ENCODE measurements around the gene SPARC. TPM values are rescaled to one million over a fixed set of nuclear protein-coding genes. Genes with fewer than 3 reads are reported as not detected.
"Not testable (repeated sequence)": the region's sequence is repeated elsewhere in the genome, so short reads cannot be mapped to it uniquely, and the experiment has no call there.

SPARC gene, protein sequence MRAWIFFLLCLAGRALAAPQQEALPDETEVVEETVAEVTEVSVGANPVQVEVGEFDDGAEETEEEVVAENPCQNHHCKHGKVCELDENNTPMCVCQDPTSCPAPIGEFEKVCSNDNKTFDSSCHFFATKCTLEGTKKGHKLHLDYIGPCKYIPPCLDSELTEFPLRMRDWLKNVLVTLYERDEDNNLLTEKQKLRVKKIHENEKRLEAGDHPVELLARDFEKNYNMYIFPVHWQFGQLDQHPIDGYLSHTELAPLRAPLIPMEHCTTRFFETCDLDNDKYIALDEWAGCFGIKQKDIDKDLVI
- 935 TPM for polyA plus RNA-seq
- long read RNA-seq, donor 1, transcript SPARC-201 (10 exons, 3,701 nt), result major isoform, 96 of 118 reads
- long read RNA-seq, donor 1, partial matches to known transcripts, result 11 of 118 reads
- long read RNA-seq, donor 1, other reads (novel, unspliced or antisense), result 7 of 118 reads
- long read RNA-seq, donor 2, transcript SPARC-201 (10 exons, 3,701 nt), result major isoform, 155 of 226 reads
- long read RNA-seq, donor 2, transcript SPARC-202 (4 exons, 1,598 nt), result minor isoform, 5 of 226 reads
- long read RNA-seq, donor 2, partial matches to known transcripts, result 53 of 226 reads
- long read RNA-seq, donor 2, other reads (novel, unspliced or antisense), result 10 of 226 reads
- long read RNA-seq, donor 3, transcript SPARC-203 (4 exons, 864 nt), result minor isoform, 5 of 219 reads
- long read RNA-seq, donor 3, transcript SPARC-201 (10 exons, 3,701 nt), result major isoform, 157 of 219 reads
- long read RNA-seq, donor 3, partial matches to known transcripts, result 42 of 219 reads
- long read RNA-seq, donor 3, other reads (novel, unspliced or antisense), result 14 of 219 reads
- long read RNA-seq, donor 4, partial matches to known transcripts, result 0 of 3 reads
- long read RNA-seq, donor 4, other reads (novel, unspliced or antisense), result 0 of 3 reads
- long read RNA-seq, donor 5, transcript SPARC-201 (10 exons, 3,701 nt), result major isoform, 122 of 169 reads
- long read RNA-seq, donor 5, partial matches to known transcripts, result 43 of 169 reads
- long read RNA-seq, donor 5, other reads (novel, unspliced or antisense), result 0 of 169 reads
- long read RNA-seq, donor 6, transcript SPARC-201 (10 exons, 3,701 nt), result major isoform, 168 of 253 reads
- long read RNA-seq, donor 6, partial matches to known transcripts, result 51 of 253 reads
- long read RNA-seq, donor 6, other reads (novel, unspliced or antisense), result 27 of 253 reads
- long read RNA-seq, donor 7, transcript SPARC-202 (4 exons, 1,598 nt), result minor isoform, 11 of 214 reads
- long read RNA-seq, donor 7, transcript SPARC-201 (10 exons, 3,701 nt), result major isoform, 120 of 214 reads
- long read RNA-seq, donor 7, partial matches to known transcripts, result 49 of 214 reads
- long read RNA-seq, donor 7, other reads (novel, unspliced or antisense), result 30 of 214 reads
- long read RNA-seq, donor 8, transcript SPARC-201 (10 exons, 3,701 nt), result major isoform, 175 of 330 reads
- long read RNA-seq, donor 8, partial matches to known transcripts, result 100 of 330 reads
- long read RNA-seq, donor 8, other reads (novel, unspliced or antisense), result 45 of 330 reads
- long read RNA-seq, donor 9, transcript SPARC-201 (10 exons, 3,701 nt), result major isoform, 138 of 225 reads
- long read RNA-seq, donor 9, partial matches to known transcripts, result 58 of 225 reads
- long read RNA-seq, donor 9, other reads (novel, unspliced or antisense), result 22 of 225 reads
- long read RNA-seq, donor 10, transcript SPARC-203 (4 exons, 864 nt), result minor isoform, 6 of 196 reads
- long read RNA-seq, donor 10, transcript SPARC-202 (4 exons, 1,598 nt), result minor isoform, 6 of 196 reads
- long read RNA-seq, donor 10, transcript SPARC-201 (10 exons, 3,701 nt), result major isoform, 141 of 196 reads
- long read RNA-seq, donor 10, partial matches to known transcripts, result 32 of 196 reads
- long read RNA-seq, donor 10, other reads (novel, unspliced or antisense), result 11 of 196 reads
- long read RNA-seq, donor 11, transcript SPARC-201 (10 exons, 3,701 nt), result major isoform, 114 of 217 reads
- long read RNA-seq, donor 11, partial matches to known transcripts, result 68 of 217 reads
- long read RNA-seq, donor 11, other reads (novel, unspliced or antisense), result 28 of 217 reads

GRCh38 chr5:151686674-151687407, at the start of gene SPARC:
TSS of gene SPARC (minus strand) at chr5:151686915. CDS start at chr5:151676188, 10,727 bp downstream.
- Histone ChIP-seq H3K27me3 (ENCODE audit: control insufficient read depth, insufficient read depth, low read length) (no peaks in the 10 kb centered on the region), H3K9me3 (ENCODE audit: control insufficient read depth, low read depth, low read length) (no peaks in the 10 kb centered on the region), H3K4me1 (ENCODE audit: control insufficient read depth, insufficient read depth, low read length) (peaks cover 15% of the 10 kb centered on the region), H3K36me3 (ENCODE audit: control insufficient read depth, insufficient read depth, low read length) (peaks cover 6% of the 10 kb centered on the region), H3K4me3 (ENCODE audit: low read length) (peak within 1 kb of the TSS; percentile 68), H3K27ac (ENCODE audit: low read length) (peak within 1 kb of the TSS; percentile 84)
- DNase-seq, result peak; percentile 68 to 73
- 0% methylated on average over 2 of the region's 22 CpGs for WGBS (ENCODE audit: insufficient coverage, low lambda C conversion rate)

GRCh38 chr5:151735646-151736045, 48.9 kb upstream of the SPARC start:
- H3K4me1 ChIP-seq (ENCODE audit: control insufficient read depth, insufficient read depth, low read length), result peaks cover 9% of the 10 kb centered on the region
- H3K9me3 ChIP-seq (ENCODE audit: control insufficient read depth, low read depth, low read length), result no peaks in the 10 kb centered on the region
- DNase-seq, result no peak
- no peak overlapping the region for H3K4me3 ChIP-seq (ENCODE audit: low read length)
- WGBS (ENCODE audit: insufficient coverage, low lambda C conversion rate), result no CpG with 5 or more reads among the region's 1 CpG
- no peak overlapping the region for H3K27ac ChIP-seq (ENCODE audit: low read length)
- H3K36me3 ChIP-seq (ENCODE audit: control insufficient read depth, insufficient read depth, low read length), result peaks cover 2% of the 10 kb centered on the region
- no peaks in the 10 kb centered on the region for H3K27me3 ChIP-seq (ENCODE audit: control insufficient read depth, insufficient read depth, low read length)

DNA sequence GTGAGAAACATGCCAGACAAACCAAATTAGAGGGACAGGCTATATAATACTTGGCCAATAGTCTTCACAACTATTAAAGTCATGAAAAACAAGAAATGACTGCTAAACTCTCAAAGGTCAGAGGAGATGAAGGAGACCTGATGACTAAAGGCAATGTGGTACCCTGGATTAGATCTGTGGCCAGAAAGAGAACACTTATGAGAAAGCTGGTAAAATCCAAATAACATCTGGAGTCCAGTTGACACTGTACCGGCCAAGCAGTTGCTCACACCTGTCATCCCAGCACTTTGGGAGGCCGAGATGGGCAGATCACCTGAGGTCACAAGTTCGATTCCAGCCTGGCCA, 47.3 kb upstream of the SPARC start:
- Histone ChIP-seq H3K27me3 (ENCODE audit: control insufficient read depth, insufficient read depth, low read length) (no peaks in the 10 kb centered on the region), H3K4me1 (ENCODE audit: control insufficient read depth, insufficient read depth, low read length) (no peaks in the 10 kb centered on the region), H3K27ac (ENCODE audit: low read length) (no peak overlapping the region), H3K9me3 (ENCODE audit: control insufficient read depth, low read depth, low read length) (no peaks in the 10 kb centered on the region), H3K36me3 (ENCODE audit: control insufficient read depth, insufficient read depth, low read length) (peaks cover 2% of the 10 kb centered on the region), H3K4me3 (ENCODE audit: low read length) (no peak overlapping the region)
- DNase-seq, result no peak
- WGBS (ENCODE audit: insufficient coverage, low lambda C conversion rate), result no CpG with 5 or more reads among the region's 3 CpGs

DNA sequence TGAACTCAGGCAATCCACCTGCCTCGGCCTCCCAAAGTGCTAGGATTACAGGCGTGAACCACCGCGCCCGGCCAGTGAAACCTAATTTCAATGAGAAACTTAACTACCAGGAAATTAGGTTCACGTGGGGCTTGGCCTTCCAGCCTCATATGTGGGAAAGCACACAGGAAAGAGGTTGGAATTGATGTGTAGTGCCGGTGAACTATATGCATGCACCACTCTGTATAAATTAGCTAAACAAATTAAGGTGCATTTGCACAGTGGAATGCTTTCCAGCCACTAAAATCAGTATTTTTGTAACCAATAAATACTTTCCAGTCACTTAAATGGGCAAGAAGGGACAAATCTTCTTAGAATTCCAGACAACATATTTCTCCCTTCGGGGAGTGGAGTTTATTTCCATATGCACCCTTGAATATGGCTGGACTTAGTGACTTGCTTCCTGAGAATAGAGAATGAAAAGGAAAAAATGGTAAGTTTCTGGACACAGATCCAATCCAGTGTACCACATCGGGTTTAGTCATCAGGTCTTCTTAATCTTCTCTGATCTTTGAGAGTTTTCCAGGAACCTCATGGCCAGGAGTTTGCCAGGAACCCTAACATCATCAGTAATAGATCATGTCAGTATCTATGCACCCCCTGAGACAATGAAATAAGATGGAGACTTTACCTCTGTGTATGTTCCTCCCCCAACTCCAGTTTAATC, 46.8 kb upstream of the SPARC start:
- peaks cover 2% of the 10 kb centered on the region for H3K36me3 ChIP-seq (ENCODE audit: control insufficient read depth, insufficient read depth, low read length)
- DNase-seq, result no peak
- H3K4me1 ChIP-seq (ENCODE audit: control insufficient read depth, insufficient read depth, low read length), result no peaks in the 10 kb centered on the region
- no peaks in the 10 kb centered on the region for H3K27me3 ChIP-seq (ENCODE audit: control insufficient read depth, insufficient read depth, low read length)
- H3K9me3 ChIP-seq (ENCODE audit: control insufficient read depth, low read depth, low read length), result no peaks in the 10 kb centered on the region
- H3K27ac ChIP-seq (ENCODE audit: low read length), result no peak overlapping the region
- H3K4me3 ChIP-seq (ENCODE audit: low read length), result no peak overlapping the region
- no CpG with 5 or more reads among the region's 9 CpGs for WGBS (ENCODE audit: insufficient coverage, low lambda C conversion rate)

DNA sequence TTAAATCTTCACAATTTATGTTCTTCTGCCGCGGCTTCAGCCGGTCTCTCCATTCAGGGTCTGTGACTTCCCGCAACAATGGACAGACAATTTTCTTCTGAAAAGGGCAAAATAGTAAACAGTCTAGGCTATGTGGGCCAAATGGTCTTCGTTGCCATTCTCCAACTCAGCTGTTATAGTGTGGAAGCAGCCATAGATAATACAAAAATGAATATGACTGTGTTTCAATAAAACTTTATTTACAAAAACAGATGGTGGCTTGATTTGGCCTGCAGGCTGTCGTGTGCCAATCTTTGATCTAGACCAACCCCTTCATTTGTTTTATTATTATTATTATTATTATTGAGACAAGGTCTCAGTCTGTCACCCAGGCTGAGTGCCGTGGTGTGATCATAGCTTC, 43.7 kb upstream of the SPARC start:
- peaks cover 2% of the 10 kb centered on the region for H3K36me3 ChIP-seq (ENCODE audit: control insufficient read depth, insufficient read depth, low read length)
- no peak overlapping the region for H3K27ac ChIP-seq (ENCODE audit: low read length)
- no CpG with 5 or more reads among the region's 7 CpGs for WGBS (ENCODE audit: insufficient coverage, low lambda C conversion rate)
- no peak overlapping the region for H3K4me3 ChIP-seq (ENCODE audit: low read length)
- H3K9me3 ChIP-seq (ENCODE audit: control insufficient read depth, low read depth, low read length), result no peaks in the 10 kb centered on the region
- H3K27me3 ChIP-seq (ENCODE audit: control insufficient read depth, insufficient read depth, low read length), result no peaks in the 10 kb centered on the region
- no peak for DNase-seq
- H3K4me1 ChIP-seq (ENCODE audit: control insufficient read depth, insufficient read depth, low read length), result peaks cover 6% of the 10 kb centered on the region

DNA sequence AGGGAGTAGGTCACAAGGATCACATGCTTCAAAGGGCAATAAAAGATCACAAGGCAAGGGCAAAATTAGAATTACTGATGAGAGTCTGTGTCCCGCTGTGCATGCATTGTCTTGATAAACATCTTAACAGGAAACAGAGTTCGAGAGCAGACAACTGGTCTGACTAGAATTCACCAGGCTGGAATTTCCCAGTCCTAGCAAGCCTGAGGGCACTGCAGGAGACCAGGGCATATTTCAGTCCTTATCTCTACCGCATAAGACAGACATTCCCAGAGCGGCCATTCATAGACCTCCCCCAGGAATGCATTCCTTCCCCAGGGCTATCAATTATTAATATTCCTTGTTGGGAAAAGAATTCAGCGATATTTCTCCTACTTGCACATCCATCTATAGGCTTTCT, 42.9 kb upstream of the SPARC start:
- not testable (repeated sequence) for H3K4me3 ChIP-seq (ENCODE audit: low read length); H3K4me1 ChIP-seq (ENCODE audit: control insufficient read depth, insufficient read depth, low read length); H3K9me3 ChIP-seq (ENCODE audit: control insufficient read depth, low read depth, low read length); H3K27me3 ChIP-seq (ENCODE audit: control insufficient read depth, insufficient read depth, low read length); DNase-seq; H3K36me3 ChIP-seq (ENCODE audit: control insufficient read depth, insufficient read depth, low read length); H3K27ac ChIP-seq (ENCODE audit: low read length)
- no CpG with 5 or more reads among the region's 5 CpGs for WGBS (ENCODE audit: insufficient coverage, low lambda C conversion rate)

- Histone ChIP-seq H3K36me3 (ENCODE audit: control insufficient read depth, insufficient read depth, low read length) (no peaks in the 10 kb centered on the region), H3K4me1 (ENCODE audit: control insufficient read depth, insufficient read depth, low read length) (peaks cover 6% of the 10 kb centered on the region), H3K9me3 (ENCODE audit: control insufficient read depth, low read depth, low read length) (no peaks in the 10 kb centered on the region), H3K4me3 (ENCODE audit: low read length) (no peak overlapping the region), H3K27me3 (ENCODE audit: control insufficient read depth, insufficient read depth, low read length) (no peaks in the 10 kb centered on the region), H3K27ac (ENCODE audit: low read length) (no peak overlapping the region)
- DNase-seq, result no peak
- WGBS (ENCODE audit: insufficient coverage, low lambda C conversion rate), result no CpG with 5 or more reads among the region's 2 CpGs
These were observed 37.6 kb upstream of the SPARC start for GRCh38 chr5:151724360-151724759.

GRCh38 chr5:151722546-151722945, 35.8 kb upstream of the SPARC start:
- H3K4me3 ChIP-seq (ENCODE audit: low read length), result no peak overlapping the region
- H3K4me1 ChIP-seq (ENCODE audit: control insufficient read depth, insufficient read depth, low read length), result peaks cover 6% of the 10 kb centered on the region
- no peaks in the 10 kb centered on the region for H3K27me3 ChIP-seq (ENCODE audit: control insufficient read depth, insufficient read depth, low read length)
- H3K36me3 ChIP-seq (ENCODE audit: control insufficient read depth, insufficient read depth, low read length), result no peaks in the 10 kb centered on the region
- H3K27ac ChIP-seq (ENCODE audit: low read length), result no peak overlapping the region
- no peak for DNase-seq
- H3K9me3 ChIP-seq (ENCODE audit: control insufficient read depth, low read depth, low read length), result no peaks in the 10 kb centered on the region

All from large intestine (tissue), 12 donors.